ENCODE results near the gene RBBP8. TPM values are rescaled to one million over a fixed set of nuclear protein-coding genes. Genes with fewer than 3 reads are reported as not detected.

The RBBP8 gene
- polyA plus RNA-seq, 1 donor from 2014 or later = 19.5 TPM

GRCh38 chr18:23065234-23065806 is 132.2 kb downstream of the RBBP8 start:
- Histone ChIP-seq H4K20me1 (ENCODE audit: insufficient read depth) (no peaks in the 10 kb centered on the region), H3K9me3 (ENCODE audit: low read length) (peaks cover 3% of the 10 kb centered on the region), H3F3A (ENCODE audit: insufficient read depth, low read length, poor library complexity, severe bottlenecking) (no peaks in the 10 kb centered on the region), H3K27ac (ENCODE audit: low read length) (no peak overlapping the region), H3K9ac (ENCODE audit: low read length) (no peak overlapping the region), H3K27me3 (ENCODE audit: insufficient read depth, low read depth, low read length) (no peaks in the 10 kb centered on the region), H3K36me3 (ENCODE audit: insufficient read depth, low read length) (no peaks in the 10 kb centered on the region), H3K4me3 (ENCODE audit: low read length) (no peak overlapping the region), H3K4me2 (ENCODE audit: low read length) (no peak overlapping the region), H3K79me2 (replicated peaks; ENCODE audit: insufficient read depth, low read length) (no peaks in the 10 kb centered on the region), H3K9me2 (ENCODE audit: insufficient read depth, low read length) (no peaks in the 10 kb centered on the region), H2AFZ (ENCODE audit: low read depth, low read length) (no peak overlapping the region)
- TF ChIP-seq RAD21 (conservative IDR thresholded peaks at IDR 0.05) = no peak
- TF ChIP-seq MXI1 (conservative IDR thresholded peaks at IDR 0.05; ENCODE audit: poor library complexity, severe bottlenecking) = no peak
- no peak for TF ChIP-seq REST (IDR thresholded peaks at IDR 0.05; ENCODE audit: borderline replicate concordance)
- TF ChIP-seq CTCF (IDR thresholded peaks at IDR 0.05; ENCODE audit: poor library complexity, severe bottlenecking) = no peak
- TF ChIP-seq EP300 (conservative IDR thresholded peaks at IDR 0.05; ENCODE audit: poor library complexity, severe bottlenecking) = no peak
- TF ChIP-seq SMC3 (conservative IDR thresholded peaks at IDR 0.05; ENCODE audit: poor library complexity) = no peak
- no peak for TF ChIP-seq TAF1 (IDR thresholded peaks at IDR 0.05; ENCODE audit: low read depth)
- TF ChIP-seq EZH2 (IDR thresholded peaks at IDR 0.05; ENCODE audit: borderline replicate concordance, insufficient read depth, low read length, poor library complexity, severe bottlenecking) = no peak

GRCh38 chr18:23066060-23066459 is 132.9 kb downstream of the RBBP8 start:
- TF ChIP-seq RAD21 (conservative IDR thresholded peaks at IDR 0.05) = no peak
- no peak for TF ChIP-seq SMC3 (conservative IDR thresholded peaks at IDR 0.05; ENCODE audit: poor library complexity)
- no peak for TF ChIP-seq POLR2AphosphoS5 (IDR thresholded peaks at IDR 0.05)
- TF ChIP-seq CTCF (IDR thresholded peaks at IDR 0.05; ENCODE audit: poor library complexity, severe bottlenecking) = no peak
- TF ChIP-seq REST (IDR thresholded peaks at IDR 0.05; ENCODE audit: borderline replicate concordance) = no peak
- TF ChIP-seq EZH2 (IDR thresholded peaks at IDR 0.05; ENCODE audit: borderline replicate concordance, insufficient read depth, low read length, poor library complexity, severe bottlenecking) = no peak
- TF ChIP-seq TAF1 (IDR thresholded peaks at IDR 0.05; ENCODE audit: low read depth) = no peak
- TF ChIP-seq MXI1 (conservative IDR thresholded peaks at IDR 0.05; ENCODE audit: poor library complexity, severe bottlenecking) = no peak
- TF ChIP-seq EP300 (conservative IDR thresholded peaks at IDR 0.05; ENCODE audit: poor library complexity, severe bottlenecking) = no peak
- Histone ChIP-seq H3K4me3 (ENCODE audit: low read length) (no peak overlapping the region), H3K9me2 (ENCODE audit: insufficient read depth, low read length) (no peaks in the 10 kb centered on the region), H3K27ac (ENCODE audit: low read length) (no peak overlapping the region), H2AFZ (ENCODE audit: low read depth, low read length) (no peak overlapping the region), H3K9ac (ENCODE audit: low read length) (no peak overlapping the region), H3K36me3 (ENCODE audit: insufficient read depth, low read length) (no peaks in the 10 kb centered on the region), H3K4me2 (ENCODE audit: low read length) (no peak overlapping the region), H4K20me1 (ENCODE audit: insufficient read depth) (no peaks in the 10 kb centered on the region), H3K79me2 (replicated peaks; ENCODE audit: insufficient read depth, low read length) (no peaks in the 10 kb centered on the region), H3K27me3 (ENCODE audit: insufficient read depth, low read depth, low read length) (no peaks in the 10 kb centered on the region), H3K9me3 (ENCODE audit: low read length) (peaks cover 3% of the 10 kb centered on the region), H3F3A (ENCODE audit: insufficient read depth, low read length, poor library complexity, severe bottlenecking) (no peaks in the 10 kb centered on the region)
